H1 (cell line): ENCODE results near the gene TP53BP1. TPM values are rescaled to one million over a fixed set of nuclear protein-coding genes. Genes with fewer than 3 reads are reported as not detected.

Source experiments
- CTCF ChIA-PET: fragments of 300-600 bp; sonication (Branson Sonifier 250); formaldehyde crosslinking; loops from one replicate; lab custom pipeline; 2021; ENCODE audit not compliant: partially characterized antibody; lab: Charles Lee
- POLR2A ChIA-PET: fragments of 300-600 bp; sonication (Branson Sonifier 250); formaldehyde crosslinking; loops from one replicate; lab custom pipeline; 2021; ENCODE audit warnings: inconsistent platforms; ENCODE audit not compliant: partially characterized antibody; lab: Charles Lee
- DNase-seq, 2 experiments: peaks; one replicate each; pipeline versions ENCODE4 v3.0.0 to v3.0.0-alpha.2; 2010 to 2022; ENCODE audit warnings: low spot score in 2 of 2, low read depth in 1 of 2, mixed read lengths in 1 of 2
- FAIRE-seq: peaks from 2 replicates; lab custom pipeline; 2011; peaks lifted over from hg19 to GRCh38; lab: Jason Lieb, UNC
- H2AFZ ChIP-seq: 2 replicates; pipeline ENCODE4 v1.8.1; 2012; ENCODE audit warnings: low read length, inconsistent platforms
- H2AK5ac ChIP-seq: 2 replicates; pipeline ENCODE4 v1.6.1; 2013; ENCODE audit warnings: low read depth, low read length
- H2BK120ac ChIP-seq: replicated peaks from 2 replicates; pipeline ENCODE3; 2013; ENCODE audit warnings: low read depth, low read length, inconsistent platforms
- H2BK12ac ChIP-seq: 2 replicates; pipeline ENCODE4 v1.6.1; 2013; ENCODE audit warnings: low read depth, low read length
- H2BK15ac ChIP-seq: 2 replicates; pipeline ENCODE4 v1.6.1; 2013; ENCODE audit warnings: low read length
- H2BK20ac ChIP-seq: 2 replicates; pipeline ENCODE4 v1.6.1; 2013; ENCODE audit warnings: low read length
- H2BK5ac ChIP-seq: 2 replicates; pipeline ENCODE4 v1.6.1; 2013; ENCODE audit warnings: low read depth, low read length
- H3K14ac ChIP-seq: 2 replicates; pipeline ENCODE4 v1.6.1; 2013; ENCODE audit warnings: inconsistent platforms; ENCODE audit not compliant: insufficient read length
- H3K18ac ChIP-seq: 2 replicates; pipeline ENCODE4 v1.6.1; 2013; ENCODE audit warnings: low read length; ENCODE audit errors: extremely low read depth
- H3K23ac ChIP-seq: 2 replicates; pipeline ENCODE4 v1.6.1; 2013; ENCODE audit warnings: inconsistent platforms; ENCODE audit not compliant: insufficient read length
- H3K23me2 ChIP-seq: 2 replicates; pipeline ENCODE4 v1.6.1; 2013; ENCODE audit warnings: low read depth, low read length
- H3K27ac ChIP-seq: 2 replicates; pipeline ENCODE4 v1.6.1; 2011; ENCODE audit warnings: low read depth, low read length, inconsistent platforms
- H3K27me3 ChIP-seq, 4 experiments: replicated peaks in 1 of 4; 1 replicate in 1 of 4; 2 replicates in 3 of 4; pipeline versions ENCODE4 v1.6.1 to v1.8.1; 2011 to 2013; ENCODE audit warnings: low read length in 3 of 4, mild to moderate bottlenecking in 3 of 4, inconsistent platforms in 2 of 4, mixed read lengths in 2 of 4, moderate library complexity in 1 of 4; ENCODE audit not compliant: control insufficient read depth in 3 of 4, insufficient read depth in 3 of 4; ENCODE audit errors: extremely low read depth in 1 of 4
- H3K36me3 ChIP-seq, 4 experiments: 2 replicates each; pipeline versions ENCODE4 v1.6.1 to v1.8.1; 2011 to 2013; ENCODE audit warnings: mild to moderate bottlenecking in 4 of 4, low read length in 3 of 4, moderate library complexity in 2 of 4, control low read depth in 1 of 4, inconsistent platforms in 1 of 4; ENCODE audit not compliant: insufficient read depth in 4 of 4, control insufficient read depth in 2 of 4
- H3K4ac ChIP-seq: replicated peaks from 2 replicates; pipeline ENCODE3; 2013; ENCODE audit warnings: low read length, low read depth, mixed read lengths, inconsistent platforms; ENCODE audit not compliant: insufficient read length
- H3K4me1 ChIP-seq, 4 experiments: replicated peaks in 1 of 4; 1 replicate in 1 of 4; 2 replicates in 3 of 4; pipeline versions ENCODE4 v1.6.1 to v1.8.1; 2011 to 2013; ENCODE audit warnings: low read length in 3 of 4, inconsistent platforms in 2 of 4, mixed read lengths in 1 of 4; ENCODE audit not compliant: insufficient read depth in 4 of 4, control insufficient read depth in 3 of 4
- H3K4me2 ChIP-seq, 2 experiments: 2 replicates each; pipeline versions ENCODE4 v1.6.1 to v1.8.1; 2011 to 2013; ENCODE audit warnings: low read depth in 2 of 2, low read length in 2 of 2, control low read depth in 1 of 2, inconsistent platforms in 1 of 2, mild to moderate bottlenecking in 1 of 2; ENCODE audit not compliant: insufficient read depth in 1 of 2
- H3K4me3 ChIP-seq, 4 experiments: fragments of 200-600, 300-600 bp in 1 of 4; sonication (generic), shearing (Covaris generic), sonication (Bioruptor Twin) in 1 of 4; 2 replicates each; pipeline versions ENCODE4 v1.5.1 to v1.8.1; 2011 to 2016; ENCODE audit warnings: low read length in 4 of 4, low read depth in 3 of 4, control low read depth in 2 of 4, inconsistent platforms in 2 of 4, mild to moderate bottlenecking in 2 of 4, mixed read lengths in 1 of 4, moderate library complexity in 1 of 4; ENCODE audit not compliant: insufficient read depth in 2 of 4; ENCODE audit errors: extremely low read depth in 1 of 4
- H3K56ac ChIP-seq: replicated peaks from 2 replicates; pipeline ENCODE3; 2013; ENCODE audit warnings: low read depth, mild to moderate bottlenecking, mixed read lengths, low read length, inconsistent platforms; ENCODE audit not compliant: insufficient read length
- H3K79me1 ChIP-seq: 2 replicates; pipeline ENCODE4 v1.6.1; 2013; ENCODE audit warnings: low read depth, low read length, control low read depth
- H3K79me2 ChIP-seq, 2 experiments: 2 replicates each; pipeline versions ENCODE4 v1.6.1 to v1.8.1; 2012 to 2013; ENCODE audit warnings: low read length in 2 of 2, mild to moderate bottlenecking in 2 of 2, inconsistent platforms in 1 of 2; ENCODE audit not compliant: insufficient read depth in 2 of 2, control insufficient read depth in 1 of 2
- H3K9ac ChIP-seq, 4 experiments: replicated peaks in 1 of 4; 1 replicate in 1 of 4; 2 replicates in 3 of 4; pipeline versions ENCODE4 v1.6.1 to v1.8.1; 2011 to 2013; ENCODE audit warnings: low read depth in 3 of 4, low read length in 3 of 4, control low read depth in 2 of 4, mild to moderate bottlenecking in 2 of 4, moderate library complexity in 2 of 4, inconsistent platforms in 1 of 4; ENCODE audit errors: extremely low read depth in 1 of 4
- H3K9me3 ChIP-seq, 2 experiments: 2 replicates each; pipeline versions ENCODE4 v1.6.1 to v1.8.1; 2012 to 2013; ENCODE audit warnings: mild to moderate bottlenecking in 2 of 2, moderate library complexity in 2 of 2, control low read depth in 1 of 2, inconsistent platforms in 1 of 2, low read depth in 1 of 2, low read length in 1 of 2, mixed read lengths in 1 of 2; ENCODE audit not compliant: insufficient read depth in 2 of 2
- H4K20me1 ChIP-seq, 2 experiments: replicated peaks in 1 of 2; 2 replicates each; pipeline versions ENCODE3 to v1.8.1; 2011 to 2013; ENCODE audit warnings: inconsistent platforms in 2 of 2, low read length in 2 of 2, mild to moderate bottlenecking in 1 of 2; ENCODE audit not compliant: insufficient read depth in 2 of 2, control insufficient read depth in 1 of 2
- H4K5ac ChIP-seq: 2 replicates; pipeline ENCODE4 v1.6.1; 2013; ENCODE audit warnings: low read length, low read depth, mixed read lengths, inconsistent platforms; ENCODE audit not compliant: insufficient read length
- H4K8ac ChIP-seq: 2 replicates; pipeline ENCODE4 v1.8.0; 2013; ENCODE audit warnings: mild to moderate bottlenecking, moderate library complexity, low read length, inconsistent platforms; ENCODE audit not compliant: insufficient read depth; ENCODE audit errors: extremely low read depth
- H4K91ac ChIP-seq: replicated peaks from 2 replicates; pipeline ENCODE3; 2013; ENCODE audit warnings: low read length, mixed read lengths, inconsistent platforms; ENCODE audit not compliant: insufficient read length
- CREB1 ChIP-seq: IDR thresholded peaks from 2 replicates; pipeline ENCODE4 v1.6.1; 2012; ENCODE audit warnings: inconsistent platforms
- RAD21 ChIP-seq, 2 experiments: IDR thresholded peaks in 1 of 2; conservative IDR thresholded peaks in 1 of 2; 2 replicates each; pipeline ENCODE4 v1.6.1; 2011; ENCODE audit warnings: low read depth in 2 of 2, low read length in 2 of 2, improper control_type of control experiment in 1 of 2, inconsistent platforms in 1 of 2, mild to moderate bottlenecking in 1 of 2, moderate library complexity in 1 of 2
- SP2 ChIP-seq: IDR thresholded peaks from 2 replicates; pipeline ENCODE4 v1.6.1; 2012; ENCODE audit warnings: mild to moderate bottlenecking, low read length, inconsistent platforms
- TBP ChIP-seq: IDR thresholded peaks from 2 replicates; pipeline ENCODE4 v1.6.1; 2011; ENCODE audit warnings: low read depth, low read length, improper control_type of control experiment
- TCF12 ChIP-seq: IDR thresholded peaks from 2 replicates; pipeline ENCODE4 v1.6.1; 2011; ENCODE audit warnings: low read depth, mild to moderate bottlenecking, low read length
- WGBS, 2 experiments: shearing (Covaris generic) in 1 of 2; methylation state at CpG; one replicate each; pipeline versions ENCODE4 v1.1.6 to v1.1.7; 2013 to 2015; ENCODE audit warnings: low lambda C conversion rate in 2 of 2, mixed read lengths in 2 of 2, inconsistent platforms in 1 of 2, low coverage in 1 of 2, missing lambda C conversion rate in 1 of 2; ENCODE audit not compliant: insufficient replicate concordance in 2 of 2, insufficient coverage in 1 of 2, insufficient read length in 1 of 2; ENCODE audit errors: extremely low coverage in 1 of 2, missing lambda C conversion rate in 1 of 2; 5-methylcytosine and 5-hydroxymethylcytosine counted together
- polyA plus RNA-seq, 7 experiments: library from polyadenylated mRNA; depleted of rRNA in 3 of 7; stranded (reverse) in 5 of 7; unstranded in 2 of 7; fragments of >200 nt in 5 of 7; fragments of 200-250 nt in 2 of 7; gene quantifications; 1 replicate in 5 of 7; 2 replicates in 1 of 7; 4 replicates in 1 of 7; pipeline versions ENCODE4 v1.2.1 to v1.2.3, GENCODE V29; 2011 to 2013; ENCODE audit warnings: missing spikeins in 2 of 7, mixed read lengths in 2 of 7
- total RNA-seq: library from RNA; stranded (reverse); fragmentation: NEBNext Ultra II Directional; extraction: Animal tissue kit (Norgen Biotek cat#: 25700); gene quantifications from 2 replicates; pipeline ENCODE4 v1.2.1, GENCODE V29; 2021

TP53BP1 gene
- total and polyA plus RNA-seq, 2 of the 8 experiments (the other 6 are each of a cell fraction or from before 2014, with no cell fraction given) = 34.1 to 63.6 TPM

GRCh38 chr15:43529141-43529540, 36.2 kb upstream of the TP53BP1 start:
- Histone ChIP-seq H3K4me3 (no peak overlapping the region), H3K23ac (no peak overlapping the region), H3K9ac (no peak overlapping the region), H3K27me3 (no peaks in the 10 kb centered on the region; a peak in 1 of 7 replicates), H3K4ac (no peak overlapping the region), H3K18ac (no peak overlapping the region), H4K5ac (no peak overlapping the region), H4K91ac (no peak overlapping the region), H2AK5ac (no peak overlapping the region; the same call in 1 of the 2 replicates), H3K79me1 (no peaks in the 10 kb centered on the region), H3K14ac (no peak overlapping the region), H3K36me3 (no peaks in the 10 kb centered on the region), H2BK20ac (no peak overlapping the region), H3K56ac (no peak overlapping the region), H4K20me1 (no peaks in the 10 kb centered on the region), H3K23me2 (no peaks in the 10 kb centered on the region; the same call in 1 of the 2 replicates), H3K9me3 (no peaks in the 10 kb centered on the region), H3K4me1 (peaks cover 0 to 12% (median 2%) of the 10 kb centered on the region in 4 experiments; a peak in 4 of 7 replicates), H3K79me2 (no peaks in the 10 kb centered on the region), H4K8ac (no peak overlapping the region), H2BK15ac (no peak overlapping the region), H2BK5ac (no peak overlapping the region), H2BK120ac (no peak overlapping the region), H2AFZ (no peak overlapping the region), H3K27ac (no peak overlapping the region), H3K4me2 (no peak overlapping the region), H2BK12ac (no peak overlapping the region)
- POLR2A ChIA-PET = interaction anchor here (2.8 to 3.1 kb wide), 2 partner anchors 14 to 18 kb away, joined by 8 to 14 read pairs; no protein-coding TSS in a partner anchor
- CTCF ChIA-PET = interaction anchor here (1.1 to 3.9 kb wide), 3 partner anchors 11 to 18 kb away, joined by 4 to 34 read pairs (median 10); partner anchors contain the start of gene MAP1A
- WGBS, 2 experiments = 89% methylated on average over 10 of the region's 15 CpGs; no CpG with 5 or more reads in 1 of the 2 experiments
- FAIRE-seq = no peak
- DNase-seq = no peak
- TF ChIP-seq CREB1 (no peak), TCF12 (no peak), TBP (no peak), SP2 (no peak), RAD21 (IDR thresholded peaks at IDR 0.05 in 1 of 2, conservative IDR thresholded peaks at IDR 0.05 in 1 of 2; ENCODE audit: low read depth in 2 of 2, low read length in 2 of 2) (no peak)
